ENCODE measurements around the gene MPZL1. TPM values are rescaled to one million over a fixed set of nuclear protein-coding genes. Genes with fewer than 3 reads are reported as not detected.

MPZL1 gene
- total RNA-seq, 4 donors from 2014 or later = 23.1 to 87.7 (median 66.6) TPM

DNA sequence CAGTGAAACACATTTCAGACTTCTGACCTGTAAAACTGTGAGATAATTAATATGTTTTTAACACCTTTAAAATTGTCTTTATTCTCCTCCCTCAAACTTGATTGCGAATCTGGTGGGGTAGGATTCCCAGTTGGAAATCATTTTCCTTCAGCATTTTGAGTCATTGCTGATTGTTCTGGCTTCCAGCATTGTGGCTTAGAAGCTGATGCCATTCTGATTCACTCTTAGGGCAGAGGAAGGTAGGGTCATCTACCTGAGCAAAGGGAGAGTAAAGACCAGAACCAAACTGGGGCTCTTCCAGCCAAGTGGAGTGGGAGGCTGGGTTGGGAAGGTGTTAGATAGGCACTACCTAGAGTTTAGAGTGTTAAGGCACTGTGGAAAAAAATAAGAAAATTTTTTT, 61.2 kb downstream of the MPZL1 start:
- H3K4me3 ChIP-seq = no peak overlapping the region
- TF ChIP-seq POLR2A (IDR thresholded peaks at IDR 0.05) = no peak
- TF ChIP-seq, protein P1, sequence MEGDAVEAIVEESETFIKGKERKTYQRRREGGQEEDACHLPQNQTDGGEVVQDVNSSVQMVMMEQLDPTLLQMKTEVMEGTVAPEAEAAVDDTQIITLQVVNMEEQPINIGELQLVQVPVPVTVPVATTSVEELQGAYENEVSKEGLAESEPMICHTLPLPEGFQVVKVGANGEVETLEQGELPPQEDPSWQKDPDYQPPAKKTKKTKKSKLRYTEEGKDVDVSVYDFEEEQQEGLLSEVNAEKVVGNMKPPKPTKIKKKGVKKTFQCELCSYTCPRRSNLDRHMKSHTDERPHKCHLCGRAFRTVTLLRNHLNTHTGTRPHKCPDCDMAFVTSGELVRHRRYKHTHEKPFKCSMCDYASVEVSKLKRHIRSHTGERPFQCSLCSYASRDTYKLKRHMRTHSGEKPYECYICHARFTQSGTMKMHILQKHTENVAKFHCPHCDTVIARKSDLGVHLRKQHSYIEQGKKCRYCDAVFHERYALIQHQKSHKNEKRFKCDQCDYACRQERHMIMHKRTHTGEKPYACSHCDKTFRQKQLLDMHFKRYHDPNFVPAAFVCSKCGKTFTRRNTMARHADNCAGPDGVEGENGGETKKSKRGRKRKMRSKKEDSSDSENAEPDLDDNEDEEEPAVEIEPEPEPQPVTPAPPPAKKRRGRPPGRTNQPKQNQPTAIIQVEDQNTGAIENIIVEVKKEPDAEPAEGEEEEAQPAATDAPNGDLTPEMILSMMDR (IDR thresholded peaks at IDR 0.05) = no peak
- peaks cover 0 to 13% (median 0%) of the 10 kb centered on the region in 3 donors for H3K36me3 ChIP-seq
- H3K9me3 ChIP-seq = no peaks in the 10 kb centered on the region
- H3K27me3 ChIP-seq = no peaks in the 10 kb centered on the region
- DNase-seq = no peak
- H3K4me1 ChIP-seq = no peaks in the 10 kb centered on the region
- no peak overlapping the region for H3K27ac ChIP-seq

DNA sequence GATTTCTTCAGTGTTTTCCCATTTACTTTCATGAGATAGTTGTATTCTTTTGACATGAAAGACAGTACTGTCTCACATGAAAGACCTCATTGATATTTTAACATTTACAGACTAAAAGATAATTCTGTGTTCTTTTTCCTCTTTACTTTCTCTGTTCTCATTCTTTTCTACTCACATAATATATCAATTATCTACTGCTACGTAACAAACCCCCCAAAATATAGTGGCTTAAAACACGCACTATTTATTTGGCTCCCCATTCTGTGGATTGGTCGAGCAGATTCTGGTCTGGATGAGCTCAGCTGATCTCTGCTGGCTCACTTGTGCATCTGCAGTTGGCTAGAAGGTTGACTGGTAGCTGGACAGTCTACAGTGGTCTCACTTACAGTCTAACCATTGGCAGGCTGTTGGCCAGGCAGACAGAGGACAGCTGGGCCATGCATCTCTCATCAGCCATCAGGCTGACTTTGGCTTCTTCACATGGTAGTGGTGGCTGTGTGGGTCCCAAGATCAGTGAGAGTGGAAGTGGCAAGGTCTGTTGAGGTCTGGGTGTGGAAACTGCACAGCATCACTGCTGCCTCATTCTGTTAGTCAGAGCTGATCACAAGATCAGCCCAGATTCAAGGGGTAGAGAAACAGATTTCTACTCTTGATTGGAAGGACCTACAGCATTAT, 63.2 kb downstream of the MPZL1 start:
- Histone ChIP-seq H3K27ac (no peak overlapping the region), H3K4me3 (no peak overlapping the region), H3K27me3 (no peaks in the 10 kb centered on the region), H3K9me3 (no peaks in the 10 kb centered on the region), H3K4me1 (no peaks in the 10 kb centered on the region), H3K36me3 (peaks cover 0 to 27% (median 0%) of the 10 kb centered on the region in 3 donors)
- no peak for TF ChIP-seq POLR2A (IDR thresholded peaks at IDR 0.05)
- TF ChIP-seq, protein P1 (IDR thresholded peaks at IDR 0.05) = no peak
- no peak for DNase-seq

DNA sequence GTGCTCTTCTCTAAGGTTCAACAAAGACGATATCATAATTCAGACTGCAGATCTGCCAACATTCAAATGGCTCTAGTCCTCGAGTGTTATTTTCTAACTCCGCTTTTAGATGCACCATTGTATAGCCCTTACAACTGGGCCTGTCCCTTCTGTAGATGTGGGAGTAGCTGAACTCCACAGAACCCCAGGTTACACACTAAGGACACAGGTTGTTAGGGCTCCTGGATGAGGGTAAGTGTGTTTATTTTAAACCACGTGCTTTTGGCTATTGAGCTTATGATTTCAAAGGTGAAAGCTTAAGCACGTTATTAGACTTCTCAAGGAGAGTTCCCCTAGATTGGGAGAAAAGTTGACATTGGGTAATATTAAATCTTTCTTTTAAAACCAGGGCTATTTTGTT, 64.7 kb downstream of the MPZL1 start:
- no peak overlapping the region for H3K4me3 ChIP-seq
- H3K27me3 ChIP-seq = no peaks in the 10 kb centered on the region
- H3K4me1 ChIP-seq = no peaks in the 10 kb centered on the region
- H3K27ac ChIP-seq = no peak overlapping the region
- DNase-seq = no peak
- peaks cover 0 to 30% (median 0%) of the 10 kb centered on the region in 3 donors for H3K36me3 ChIP-seq
- no peaks in the 10 kb centered on the region for H3K9me3 ChIP-seq
- TF ChIP-seq, protein P1 (IDR thresholded peaks at IDR 0.05) = no peak
- TF ChIP-seq POLR2A (IDR thresholded peaks at IDR 0.05) = no peak

DNA sequence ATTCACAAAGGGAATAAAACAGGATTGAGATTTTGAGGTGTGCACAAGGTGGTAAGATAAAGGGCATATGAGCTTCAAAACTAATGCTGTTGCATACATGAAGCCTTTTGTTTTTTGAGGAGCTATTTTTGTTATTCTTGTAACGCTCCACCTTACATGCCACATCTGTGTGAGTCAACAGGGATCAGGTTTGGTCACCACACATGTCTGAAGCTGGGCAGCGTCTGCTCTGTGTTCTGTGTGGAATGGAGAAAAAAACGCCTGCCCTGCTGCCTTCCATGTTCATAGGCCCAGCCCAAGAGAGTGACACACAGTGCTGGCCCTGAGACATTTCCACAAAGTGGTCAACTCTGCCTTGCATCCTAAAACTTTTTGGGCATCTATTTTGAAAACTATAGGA, 67.7 kb downstream of the MPZL1 start:
- no peak for DNase-seq
- Histone ChIP-seq H3K36me3 (peaks cover 0 to 30% (median 0%) of the 10 kb centered on the region in 3 donors), H3K9me3 (no peaks in the 10 kb centered on the region), H3K4me1 (no peaks in the 10 kb centered on the region), H3K27me3 (no peaks in the 10 kb centered on the region), H3K4me3 (no peak overlapping the region), H3K27ac (no peak overlapping the region)
- TF ChIP-seq, protein P1 (IDR thresholded peaks at IDR 0.05) = no peak
- TF ChIP-seq POLR2A (IDR thresholded peaks at IDR 0.05) = no peak

DNA sequence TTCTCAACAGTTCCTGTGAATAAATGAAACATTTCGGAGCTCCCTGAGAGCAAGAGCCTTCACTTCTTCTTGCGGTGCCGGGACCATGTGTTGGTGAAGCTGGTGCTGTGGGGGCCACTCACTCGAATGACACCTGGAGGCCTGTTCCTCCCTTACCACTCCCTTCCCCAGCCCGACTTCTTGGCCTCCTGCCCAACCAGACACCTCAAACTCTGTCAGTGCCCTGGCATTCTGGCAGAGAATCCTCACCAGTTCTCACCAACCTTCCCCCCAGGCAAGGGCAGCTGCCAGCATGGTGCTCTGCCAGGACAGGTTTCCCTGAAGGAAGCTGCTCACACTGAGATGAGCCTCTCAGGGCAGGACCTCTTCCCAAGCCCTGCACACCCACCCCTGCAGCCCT, 68.3 kb downstream of the MPZL1 start:
- Histone ChIP-seq H3K4me1 (no peaks in the 10 kb centered on the region), H3K9me3 (no peaks in the 10 kb centered on the region), H3K36me3 (peaks cover 0 to 30% (median 0%) of the 10 kb centered on the region in 3 donors), H3K27me3 (no peaks in the 10 kb centered on the region), H3K27ac (no peak overlapping the region), H3K4me3 (no peak overlapping the region)
- no peak for TF ChIP-seq POLR2A (IDR thresholded peaks at IDR 0.05)
- TF ChIP-seq, protein P1 (IDR thresholded peaks at IDR 0.05) = no peak
- no peak for DNase-seq
